ENCODE data around the gene RFK. TPM values are rescaled to one million over a fixed set of nuclear protein-coding genes. Genes with fewer than 3 reads are reported as not detected.

RFK gene
- total RNA-seq, 3 donors from 2014 or later (not counting 1 experiment from before 2014, with no cell fraction given): 8.7 to 11.5 (median 9.2) TPM

DNA sequence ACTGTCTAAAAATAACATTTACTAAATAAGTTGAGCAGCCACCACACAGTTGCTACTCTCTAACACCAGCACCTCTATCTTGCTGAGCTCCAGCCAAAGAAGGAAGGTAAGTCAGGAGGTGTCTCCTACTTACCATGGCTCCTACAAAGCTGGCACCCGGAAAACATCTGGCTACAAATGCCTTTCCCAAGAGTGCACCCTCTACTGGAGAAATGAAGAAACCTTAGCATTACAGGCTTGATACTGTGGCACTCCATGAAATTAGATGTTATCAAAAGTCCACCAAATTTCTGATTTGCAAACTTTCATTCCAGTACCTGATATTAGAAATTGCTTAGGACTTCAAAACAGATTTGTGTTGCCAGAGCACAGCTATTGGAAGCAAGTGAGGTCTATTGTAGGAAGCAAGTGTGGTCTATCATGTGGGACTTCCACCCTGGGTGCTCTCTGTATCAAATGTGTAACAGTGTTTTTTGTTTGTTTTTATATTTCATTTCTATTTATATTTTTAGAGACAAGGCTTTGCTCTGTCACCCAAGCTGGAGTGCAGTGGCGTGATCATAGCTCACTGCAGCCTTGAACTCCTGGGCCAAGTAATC lies 25.7 kb upstream of the RFK start:
- Mint-ChIP-seq H3K4me1 (peaks cover 4 to 5% of the 10 kb centered on the region in 2 donors), H3K4me3 (no peak overlapping the region), H3K27ac (no peak overlapping the region), H3K36me3 (no peaks in the 10 kb centered on the region), H3K27me3 (ENCODE audit: low read depth in 2 of 2) (peaks cover 0 to 6% of the 10 kb centered on the region in 2 donors), H3K9me3 (no peaks in the 10 kb centered on the region)
- Histone ChIP-seq H3K9me3 (ENCODE audit: control insufficient read depth, insufficient read depth, low read length) (no peaks in the 10 kb centered on the region), H3K27me3 (ENCODE audit: control insufficient read depth, insufficient read depth, low read length) (no peaks in the 10 kb centered on the region), H3K36me3 (ENCODE audit: control insufficient read depth, insufficient read depth, low read length) (no peaks in the 10 kb centered on the region), H3K27ac (ENCODE audit: low read length) (no peak overlapping the region), H3K4me3 (ENCODE audit: low read length) (no peak overlapping the region), H3K4me1 (ENCODE audit: control insufficient read depth, insufficient read depth, low read length) (peaks cover 3% of the 10 kb centered on the region)
- intact Hi-C loops (cut with micrococcal nuclease): no loop called here
- TF ChIP-seq, protein P1, sequence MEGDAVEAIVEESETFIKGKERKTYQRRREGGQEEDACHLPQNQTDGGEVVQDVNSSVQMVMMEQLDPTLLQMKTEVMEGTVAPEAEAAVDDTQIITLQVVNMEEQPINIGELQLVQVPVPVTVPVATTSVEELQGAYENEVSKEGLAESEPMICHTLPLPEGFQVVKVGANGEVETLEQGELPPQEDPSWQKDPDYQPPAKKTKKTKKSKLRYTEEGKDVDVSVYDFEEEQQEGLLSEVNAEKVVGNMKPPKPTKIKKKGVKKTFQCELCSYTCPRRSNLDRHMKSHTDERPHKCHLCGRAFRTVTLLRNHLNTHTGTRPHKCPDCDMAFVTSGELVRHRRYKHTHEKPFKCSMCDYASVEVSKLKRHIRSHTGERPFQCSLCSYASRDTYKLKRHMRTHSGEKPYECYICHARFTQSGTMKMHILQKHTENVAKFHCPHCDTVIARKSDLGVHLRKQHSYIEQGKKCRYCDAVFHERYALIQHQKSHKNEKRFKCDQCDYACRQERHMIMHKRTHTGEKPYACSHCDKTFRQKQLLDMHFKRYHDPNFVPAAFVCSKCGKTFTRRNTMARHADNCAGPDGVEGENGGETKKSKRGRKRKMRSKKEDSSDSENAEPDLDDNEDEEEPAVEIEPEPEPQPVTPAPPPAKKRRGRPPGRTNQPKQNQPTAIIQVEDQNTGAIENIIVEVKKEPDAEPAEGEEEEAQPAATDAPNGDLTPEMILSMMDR (IDR thresholded peaks at IDR 0.05): peak; percentile 24
- 72% methylated on average over 2 of the region's 2 CpGs for WGBS (ENCODE audit: insufficient coverage)
- peak in 1 of 2 donors; percentile 27 for DNase-seq
- peak in 1 of 3 donors; percentile 34 for ATAC-seq

DNA sequence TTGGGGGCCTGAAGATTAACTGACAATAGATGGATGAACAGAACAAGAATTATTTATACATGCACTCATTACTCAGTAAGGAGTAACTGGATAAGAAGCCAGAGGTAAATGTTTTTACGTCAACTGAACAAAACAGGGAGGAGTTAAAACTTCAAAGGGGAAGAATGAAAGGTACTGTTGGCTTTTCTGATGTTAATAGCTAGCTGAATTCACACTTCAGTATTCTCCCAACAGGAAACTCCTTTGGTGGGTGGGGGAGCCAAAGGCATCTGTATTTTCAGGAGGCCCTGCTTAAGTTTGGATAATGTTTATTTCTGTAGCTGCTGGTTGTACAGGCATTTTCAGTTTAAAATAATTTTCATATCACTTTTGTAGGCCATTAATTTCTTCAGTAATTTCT lies 23.2 kb upstream of the RFK start:
- intact Hi-C loops (cut with micrococcal nuclease): no loop called here
- H3K9me3 ChIP-seq (ENCODE audit: control insufficient read depth, insufficient read depth, low read length): no peaks in the 10 kb centered on the region
- no peak overlapping the region for H3K4me3 Mint-ChIP-seq

DNA sequence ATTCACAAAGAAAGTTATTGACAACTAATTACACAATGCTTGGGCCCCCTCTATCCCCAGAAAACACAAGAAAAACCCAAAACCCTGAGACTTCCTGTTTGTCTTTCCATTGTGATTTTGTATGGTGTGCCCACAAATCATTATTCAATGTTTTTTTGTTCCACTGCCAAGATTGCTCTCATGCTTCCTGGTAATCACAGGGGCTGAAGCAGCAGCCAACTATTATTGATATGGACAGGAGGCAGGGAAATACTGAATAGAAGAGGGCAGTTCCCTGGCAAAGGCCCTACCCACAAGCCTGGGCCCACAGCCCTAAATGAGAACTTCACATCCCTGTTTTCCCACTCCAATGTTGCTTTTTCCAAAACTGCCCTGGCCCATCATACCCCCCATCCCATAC lies 21.5 kb upstream of the RFK start:
- H3K4me3 Mint-ChIP-seq: no peak overlapping the region
- peaks cover 3 to 4% of the 10 kb centered on the region in 2 donors for H3K9me3 Mint-ChIP-seq
- H3K27me3 ChIP-seq (ENCODE audit: control insufficient read depth, insufficient read depth, low read length): no peaks in the 10 kb centered on the region
- intact Hi-C loops (cut with micrococcal nuclease): no loop called here
- no peaks in the 10 kb centered on the region for H3K36me3 ChIP-seq (ENCODE audit: control insufficient read depth, insufficient read depth, low read length)
- H3K4me1 Mint-ChIP-seq: peaks cover 8 to 15% of the 10 kb centered on the region in 2 donors
- no peak overlapping the region for H3K27ac ChIP-seq (ENCODE audit: low read length)
- ATAC-seq (no peak), DNase-seq (no peak)
- H3K27ac Mint-ChIP-seq: no peak overlapping the region
- peaks cover 3 to 14% of the 10 kb centered on the region in 2 donors for H3K27me3 Mint-ChIP-seq (ENCODE audit: low read depth in 2 of 2)
- H3K36me3 Mint-ChIP-seq: peaks cover 10% of the 10 kb centered on the region
- TF ChIP-seq, protein P1 (IDR thresholded peaks at IDR 0.05): no peak
- no peak overlapping the region for H3K4me3 ChIP-seq (ENCODE audit: low read length)
- H3K4me1 ChIP-seq (ENCODE audit: control insufficient read depth, insufficient read depth, low read length): peaks cover 6% of the 10 kb centered on the region
- H3K9me3 ChIP-seq (ENCODE audit: control insufficient read depth, insufficient read depth, low read length): no peaks in the 10 kb centered on the region

More for the DNA sequence above, 23.2 kb upstream of the RFK start:
- no peak overlapping the region for H3K4me3 ChIP-seq (ENCODE audit: low read length)
- Mint-ChIP-seq H3K36me3 (peaks cover 10% of the 10 kb centered on the region), H3K9me3 (peaks cover 3 to 4% of the 10 kb centered on the region in 2 donors), H3K27me3 (ENCODE audit: low read depth in 2 of 2) (peaks cover 3 to 14% of the 10 kb centered on the region in 2 donors), H3K27ac (no peak overlapping the region), H3K4me1 (peaks cover 8 to 15% of the 10 kb centered on the region in 2 donors)
- no peaks in the 10 kb centered on the region for H3K27me3 ChIP-seq (ENCODE audit: control insufficient read depth, insufficient read depth, low read length)
- TF ChIP-seq, protein P1 (IDR thresholded peaks at IDR 0.05): no peak
- no peak overlapping the region for H3K27ac ChIP-seq (ENCODE audit: low read length)
- ATAC-seq: no peak
- no CpG with 5 or more reads among the region's 1 CpG for WGBS (ENCODE audit: insufficient coverage)
- no peaks in the 10 kb centered on the region for H3K36me3 ChIP-seq (ENCODE audit: control insufficient read depth, insufficient read depth, low read length)
- no peak for DNase-seq
- H3K4me1 ChIP-seq (ENCODE audit: control insufficient read depth, insufficient read depth, low read length): peaks cover 6% of the 10 kb centered on the region

DNA sequence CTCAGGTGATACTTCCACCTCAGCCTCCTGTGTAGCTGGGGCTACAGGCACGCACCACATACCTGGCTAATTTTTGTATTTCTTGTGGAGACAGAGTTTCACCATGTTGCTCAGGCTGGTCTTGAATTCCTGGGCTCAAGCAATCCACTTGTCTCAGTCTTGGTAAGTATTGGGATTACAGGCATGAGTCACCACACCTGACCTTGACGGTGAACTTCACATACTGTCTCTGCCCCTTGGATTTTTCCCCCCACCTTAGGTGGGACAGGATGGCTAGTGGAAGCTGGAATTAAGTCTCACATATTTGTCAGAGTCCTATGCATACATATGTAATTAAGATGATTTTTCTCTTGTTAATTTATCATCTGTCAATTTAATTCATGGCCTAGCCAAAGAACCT lies 20.9 kb upstream of the RFK start:
- Histone ChIP-seq H3K4me1 (ENCODE audit: control insufficient read depth, insufficient read depth, low read length) (peaks cover 6% of the 10 kb centered on the region), H3K36me3 (ENCODE audit: control insufficient read depth, insufficient read depth, low read length) (no peaks in the 10 kb centered on the region), H3K4me3 (ENCODE audit: low read length) (no peak overlapping the region), H3K27ac (ENCODE audit: low read length) (no peak overlapping the region), H3K27me3 (ENCODE audit: control insufficient read depth, insufficient read depth, low read length) (no peaks in the 10 kb centered on the region), H3K9me3 (ENCODE audit: control insufficient read depth, insufficient read depth, low read length) (no peaks in the 10 kb centered on the region)
- peaks cover 3 to 4% of the 10 kb centered on the region in 2 donors for H3K9me3 Mint-ChIP-seq
- DNase-seq: no peak
- TF ChIP-seq, protein P1 (IDR thresholded peaks at IDR 0.05): no peak
- ATAC-seq: no peak
- 86% methylated on average over 2 of the region's 2 CpGs for WGBS (ENCODE audit: insufficient coverage)
- H3K27ac Mint-ChIP-seq: no peak overlapping the region
- H3K27me3 Mint-ChIP-seq (ENCODE audit: low read depth in 2 of 2): peaks cover 3 to 14% of the 10 kb centered on the region in 2 donors
- H3K4me1 Mint-ChIP-seq: peaks cover 8 to 15% of the 10 kb centered on the region in 2 donors
- no peak overlapping the region for H3K4me3 Mint-ChIP-seq
- intact Hi-C loops (cut with micrococcal nuclease): no loop called here
- peaks cover 10% of the 10 kb centered on the region for H3K36me3 Mint-ChIP-seq

Data from natural killer cell (primary cell).